ENCODE measurements around the gene GSC2.

GSC2 gene

DNA sequence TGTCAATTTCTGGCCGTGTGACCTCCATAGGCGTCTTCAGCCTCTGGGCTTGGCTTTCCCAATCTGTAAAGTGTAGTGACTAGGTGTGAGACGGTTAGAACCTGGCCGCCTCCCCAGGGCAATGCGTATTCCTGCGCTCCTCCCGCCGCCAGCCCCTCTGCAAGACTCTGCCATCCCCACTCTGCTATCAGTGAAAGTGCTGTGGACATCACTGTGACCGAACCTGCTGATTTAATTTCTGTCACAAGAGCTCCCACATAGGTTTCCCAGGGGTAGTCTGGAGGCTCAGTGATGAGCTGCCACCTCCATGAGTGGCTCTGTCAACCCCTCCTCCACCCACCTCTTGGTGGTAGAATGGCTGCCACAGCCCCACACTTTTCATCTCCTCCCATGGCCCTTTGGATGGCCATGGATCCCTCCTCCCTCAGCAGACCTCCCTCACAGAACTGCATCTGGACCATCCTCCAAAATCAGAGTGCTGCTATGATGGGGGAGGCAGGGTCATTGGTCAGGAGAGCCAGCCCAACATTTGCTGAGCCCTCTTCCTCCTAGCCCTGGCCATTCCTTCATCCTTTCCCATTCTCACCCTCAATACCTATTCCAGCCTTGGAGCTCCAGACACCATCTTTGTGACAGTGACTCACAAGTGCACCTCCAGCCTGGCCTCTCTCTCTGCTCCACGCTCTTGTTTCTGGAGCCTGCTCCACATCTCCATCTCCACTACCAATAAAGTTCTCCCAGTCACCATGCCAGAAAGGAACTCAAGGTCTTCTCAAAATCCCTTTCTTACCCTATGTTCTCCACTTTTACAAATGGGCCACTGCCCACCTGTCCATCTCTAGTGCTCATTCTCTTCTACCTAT lies 1.5 kb upstream of the GSC2 start:
- DNase-seq = no peak

DNA sequence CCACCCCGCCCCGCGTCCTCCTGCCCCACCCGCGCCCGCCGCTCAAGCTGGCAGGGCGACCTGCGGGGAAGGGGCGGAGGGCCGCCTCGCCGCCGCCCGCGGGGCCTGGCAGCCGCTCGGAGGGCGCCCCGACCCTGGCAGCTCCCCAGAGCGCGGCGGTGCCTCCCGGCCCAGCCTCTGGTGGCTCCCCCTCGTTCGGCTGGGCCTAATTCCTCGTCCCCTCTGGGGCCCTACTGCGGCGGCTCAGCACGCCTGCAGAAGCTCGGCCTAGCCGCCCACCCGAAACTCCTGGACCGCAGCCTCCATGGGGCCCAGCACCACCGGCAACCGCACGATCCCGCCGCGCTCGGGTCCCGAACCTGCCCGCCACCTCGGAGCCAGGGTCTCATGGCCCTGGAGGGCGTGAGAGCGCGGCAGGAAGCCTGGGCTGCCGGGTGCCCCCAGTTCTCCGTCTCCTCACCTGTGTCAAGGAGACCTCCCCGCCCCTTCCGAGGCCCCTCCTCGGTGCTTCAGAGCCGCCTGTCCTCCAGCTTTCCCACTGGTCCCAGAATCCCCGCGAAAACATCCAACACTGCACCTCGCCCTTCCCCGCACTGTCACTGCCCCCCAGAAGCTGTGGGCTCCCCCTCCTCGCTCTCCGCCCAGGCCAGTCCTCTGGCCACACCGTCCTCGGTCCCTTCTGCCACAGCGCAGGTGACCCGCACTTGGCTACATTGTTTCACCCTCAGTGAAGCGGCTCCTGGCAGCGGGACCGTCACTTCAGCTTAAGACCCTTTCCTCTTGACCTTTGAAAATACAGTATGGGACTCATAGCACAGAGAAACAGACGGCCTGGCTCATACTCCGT lies 613 bp upstream of the GSC2 start:
- no peak for DNase-seq

DNA sequence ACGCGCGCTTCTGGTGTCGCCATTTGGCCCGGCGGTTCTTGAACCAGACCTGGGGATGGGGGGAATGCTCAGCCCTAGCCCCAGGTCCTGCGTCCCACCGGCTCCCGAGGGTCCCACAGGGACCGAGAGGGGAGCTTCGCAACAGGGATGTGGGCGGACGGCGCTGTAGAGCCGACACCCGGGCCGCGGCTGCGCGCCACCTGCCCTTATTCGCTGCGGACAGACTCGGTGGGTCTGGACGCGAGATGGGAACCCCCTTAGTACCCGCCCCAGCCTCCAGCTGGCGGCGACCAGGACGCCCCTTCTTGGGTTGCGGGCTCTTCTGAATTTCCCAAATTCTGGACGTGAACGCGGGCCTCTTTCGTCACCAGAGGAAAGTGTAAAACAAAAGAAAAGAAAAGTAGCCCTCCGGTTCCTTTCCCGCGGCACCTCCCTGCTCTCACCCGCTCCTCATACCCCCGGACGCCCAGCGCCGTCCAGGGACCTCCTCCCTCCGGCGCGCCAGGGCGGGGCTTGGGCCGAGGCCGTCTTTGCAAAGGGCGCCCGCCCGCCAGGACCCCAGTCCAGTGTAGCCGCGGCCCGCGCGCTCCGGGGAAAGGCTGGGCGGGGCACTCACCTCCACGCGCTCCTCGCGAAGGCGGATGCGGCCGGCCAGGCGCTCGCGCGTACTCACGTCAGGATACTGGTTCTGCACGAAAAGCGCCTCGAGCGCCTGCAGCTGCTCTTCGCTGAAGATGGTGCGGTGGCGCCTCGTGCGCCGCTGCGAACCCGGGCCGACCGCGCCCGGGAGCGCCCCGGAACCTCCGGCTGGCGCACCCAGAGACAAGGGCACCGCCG lies 827 bp downstream of the GSC2 start:
- peak; percentile 21 for DNase-seq

DNA sequence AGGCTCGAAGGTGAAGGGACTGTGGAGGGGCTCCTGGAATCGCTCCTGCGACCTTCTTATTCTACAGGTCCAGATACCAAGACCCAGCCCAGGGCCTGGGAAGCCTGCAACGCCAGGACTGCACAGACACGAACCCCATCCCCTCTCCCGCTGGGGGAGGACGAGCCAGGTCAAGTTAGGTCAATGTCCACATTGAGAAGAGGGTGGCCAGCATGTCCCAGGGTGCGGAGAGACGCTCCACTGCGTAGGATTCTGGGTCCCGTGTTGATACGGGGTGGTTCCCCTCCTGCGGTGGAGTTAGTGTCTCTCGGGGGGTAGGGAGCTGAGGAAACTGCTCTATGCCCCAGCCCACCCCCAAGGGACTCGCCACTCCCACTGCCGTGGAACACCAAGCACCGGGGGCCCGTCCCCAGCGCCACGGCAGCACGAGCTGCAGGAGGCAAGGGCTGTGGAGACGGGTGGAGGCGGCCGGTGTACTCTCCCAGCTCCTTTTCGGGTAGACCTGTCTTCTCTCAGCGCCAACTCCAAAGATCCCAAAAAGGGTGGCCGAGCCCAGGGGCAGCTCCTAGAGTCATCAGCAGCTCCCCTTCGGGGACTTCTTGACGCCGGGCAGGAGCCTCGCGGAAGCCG lies 1.6 kb downstream of the GSC2 start:
- no peak for DNase-seq

DNA sequence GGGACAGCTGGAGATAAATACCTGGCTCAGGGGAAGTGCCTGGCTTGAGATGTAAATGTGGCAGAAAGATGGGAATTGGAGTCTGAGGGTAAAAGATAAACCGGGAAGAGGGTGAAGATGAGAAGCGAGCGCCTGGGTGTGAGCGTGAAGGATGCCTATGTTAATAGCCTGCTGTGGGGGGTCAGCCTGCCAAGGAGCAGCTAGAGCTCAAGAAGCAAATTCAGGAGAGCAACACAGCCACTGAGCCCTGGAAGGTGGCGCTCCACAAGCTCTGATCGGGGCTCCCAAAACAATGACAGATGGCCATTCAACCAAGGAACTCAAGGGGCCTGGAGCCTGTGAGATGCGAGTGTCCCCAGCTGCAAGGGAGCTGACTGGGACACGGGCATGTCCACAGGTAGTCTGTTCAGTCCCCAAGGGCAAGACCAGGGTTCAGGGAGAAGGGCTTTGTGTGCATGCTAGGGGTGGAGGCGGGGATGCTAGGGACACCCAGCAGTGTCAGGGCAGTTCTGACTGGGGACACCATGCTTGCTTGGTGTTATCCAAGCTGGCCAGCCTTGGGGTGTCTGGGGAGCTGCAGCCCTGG lies 2.8 kb downstream of the GSC2 start:
- DNase-seq = no peak

DNA sequence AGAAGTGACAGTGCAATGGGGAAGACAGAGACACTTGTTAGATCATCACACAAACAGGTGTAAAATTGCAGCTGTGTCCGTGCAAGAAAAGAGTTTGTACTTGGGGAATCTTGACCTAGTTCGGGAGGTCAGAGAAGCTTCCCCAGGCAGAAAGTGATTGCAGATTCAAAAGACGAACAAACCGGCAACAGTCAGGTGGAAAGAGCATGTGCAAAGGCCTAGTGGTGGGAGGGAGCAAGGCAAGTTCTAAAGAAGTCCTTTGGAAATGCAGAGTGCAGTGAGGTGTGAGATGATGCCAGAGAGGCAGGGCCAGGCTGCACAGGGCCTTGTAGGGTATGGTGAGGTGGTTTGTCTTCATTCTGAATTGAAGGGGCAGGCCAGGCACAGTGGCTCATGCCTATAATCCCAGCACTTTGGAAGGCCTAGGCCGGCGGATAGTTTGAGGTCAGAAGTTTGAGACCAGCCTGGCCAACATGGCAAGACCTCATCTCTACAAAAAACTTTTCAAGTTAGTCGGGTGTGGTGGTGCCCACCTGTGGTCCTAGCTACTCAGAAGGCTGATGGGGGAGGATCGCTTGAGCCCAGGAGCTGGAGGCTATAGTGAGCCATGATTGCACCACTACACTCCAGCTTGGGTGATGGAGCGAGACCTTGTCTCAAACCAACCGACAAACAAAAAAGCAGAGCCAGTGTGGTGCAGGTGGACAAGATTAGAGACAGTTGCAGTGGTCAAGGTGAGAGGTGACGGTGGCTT lies 3.7 kb downstream of the GSC2 start:
- DNase-seq = no peak

DNA sequence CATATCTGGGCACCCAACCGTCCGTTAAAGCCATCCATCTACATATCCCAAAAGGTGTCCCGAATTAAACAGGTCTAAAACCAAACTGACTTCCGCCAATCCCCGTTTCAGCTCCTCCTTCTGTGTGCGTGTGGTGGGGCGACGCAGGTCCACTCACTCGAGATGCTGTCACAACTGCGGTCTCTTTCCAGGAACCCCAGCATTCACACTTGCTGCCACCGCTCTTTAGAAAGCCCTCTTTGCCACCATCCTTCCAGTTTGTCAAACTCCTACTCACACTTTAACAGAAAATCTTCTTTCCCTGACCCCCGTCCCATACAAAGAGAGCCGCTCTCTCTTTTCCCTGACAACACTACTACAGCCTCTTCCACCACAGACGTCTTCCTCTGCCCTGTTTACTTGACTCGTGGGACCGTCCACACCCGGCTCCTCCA lies 6.1 kb downstream of the GSC2 start:
- DNase-seq = no peak

DNA sequence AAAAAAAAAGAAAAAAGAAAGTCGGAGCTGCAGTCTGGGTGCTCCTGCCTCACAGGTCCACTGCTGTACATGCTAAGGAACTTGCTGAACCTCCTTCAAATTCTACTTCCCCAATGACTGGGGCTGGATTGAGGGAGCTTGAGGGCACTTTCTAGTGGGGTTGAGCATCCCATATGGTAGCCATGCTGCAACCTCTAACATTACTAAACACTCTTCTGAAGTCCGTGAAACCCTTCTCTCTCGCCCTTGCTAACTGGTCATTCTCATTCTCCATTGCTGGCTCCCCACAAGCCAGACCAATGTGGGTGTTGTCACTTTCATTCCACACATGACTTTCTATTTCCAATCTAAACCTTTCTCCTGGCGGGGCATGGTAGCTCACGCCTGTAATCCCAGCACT lies 6.9 kb downstream of the GSC2 start:
- no peak for DNase-seq

DNA sequence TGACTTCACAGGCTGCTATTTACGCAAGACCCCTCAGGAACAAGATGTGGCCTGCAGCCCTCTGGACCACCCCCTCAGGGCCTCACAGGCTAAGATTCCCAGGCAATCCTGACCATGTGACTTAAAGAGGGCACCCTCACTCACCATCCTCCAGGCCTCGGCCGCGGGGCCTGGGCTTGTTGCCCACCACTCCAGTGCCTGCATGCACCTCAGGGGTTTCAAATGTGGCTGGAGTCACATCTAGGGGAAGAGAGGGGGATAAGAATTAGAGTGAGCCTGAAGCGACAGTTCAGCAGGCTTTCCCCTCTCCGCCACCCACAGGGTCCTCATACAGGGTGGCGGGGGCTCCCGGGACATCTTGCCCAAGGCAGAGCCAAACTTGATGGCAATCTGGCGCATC lies 7.7 kb downstream of the GSC2 start:
- no peak for DNase-seq

DNA sequence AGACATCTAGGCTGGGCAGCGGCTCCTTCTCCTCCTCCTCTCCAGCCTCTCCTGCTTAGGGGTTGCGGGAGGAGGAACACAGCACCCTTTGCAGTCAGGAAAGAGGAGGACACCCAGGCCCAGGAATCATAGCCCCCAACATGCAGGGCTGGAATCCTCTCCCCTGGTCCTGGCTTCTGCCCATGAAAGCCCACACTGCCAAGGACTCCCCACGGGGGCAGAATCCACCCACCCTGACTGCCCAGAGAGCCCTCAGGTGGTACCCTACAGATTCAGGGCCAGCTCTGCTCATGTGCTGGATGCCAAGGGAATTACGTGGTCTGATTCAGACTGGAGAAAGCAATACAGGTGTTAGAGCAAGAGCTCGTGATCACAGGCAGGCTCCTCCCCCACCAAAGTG lies 10.1 kb downstream of the GSC2 start:
- DNase-seq = no peak

DNA sequence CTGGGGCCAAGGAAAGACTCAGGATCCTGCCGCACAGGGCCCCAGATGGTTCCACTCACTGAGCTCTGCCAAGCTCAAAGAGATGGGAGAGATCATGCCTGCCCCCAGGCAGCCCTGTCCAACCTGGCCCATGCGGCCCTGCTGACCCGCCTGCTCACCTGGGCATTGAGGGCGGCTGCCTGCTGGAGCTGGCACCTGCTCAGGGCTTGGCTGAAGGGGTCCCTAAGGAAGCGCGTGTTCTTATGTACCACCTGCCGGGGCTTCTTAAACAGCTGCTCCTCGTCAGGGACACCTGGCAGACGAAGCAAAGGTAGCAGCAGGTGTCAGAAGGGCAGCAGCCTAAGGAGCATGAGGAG lies 11.1 kb downstream of the GSC2 start:
- no peak for DNase-seq

DNA sequence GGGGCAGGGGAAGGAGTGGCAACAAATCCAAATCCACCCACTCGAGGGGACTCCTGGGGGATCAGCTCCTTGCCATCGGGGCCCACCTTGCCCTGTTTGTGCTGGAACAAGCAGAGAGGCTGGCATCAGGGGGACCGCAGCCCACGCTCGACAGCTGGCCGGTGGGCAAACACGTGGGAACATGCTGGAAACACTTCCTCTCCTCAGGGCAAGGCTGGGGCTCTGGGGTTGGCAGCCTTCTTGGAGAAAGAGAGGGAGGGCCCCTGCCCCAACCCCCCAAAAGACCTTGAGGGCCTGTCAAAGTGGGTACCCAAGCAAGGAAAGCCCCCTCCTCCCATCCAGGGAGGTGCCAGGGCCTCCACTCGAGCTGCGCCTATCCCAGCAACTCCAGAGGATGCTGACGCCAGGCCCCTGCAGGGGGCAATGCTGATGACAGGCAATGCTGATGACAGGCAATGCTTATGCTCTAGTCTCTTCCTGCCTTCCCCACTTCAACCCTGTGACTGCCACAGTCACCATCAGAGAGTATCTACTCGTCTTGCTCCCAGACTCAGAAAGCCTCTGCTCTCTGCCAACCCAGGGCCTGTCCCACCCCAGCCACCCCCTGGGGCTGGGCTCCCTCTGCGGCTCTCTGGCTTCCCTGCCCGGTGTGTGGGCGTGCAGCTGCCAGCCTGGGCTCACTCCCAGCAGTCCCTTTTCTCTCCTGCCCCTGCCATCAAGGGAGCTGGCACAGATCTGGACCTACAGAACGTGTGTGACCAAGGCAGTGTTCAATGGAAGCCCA lies 11.7 kb downstream of the GSC2 start:
- DNase-seq = no peak

DNA sequence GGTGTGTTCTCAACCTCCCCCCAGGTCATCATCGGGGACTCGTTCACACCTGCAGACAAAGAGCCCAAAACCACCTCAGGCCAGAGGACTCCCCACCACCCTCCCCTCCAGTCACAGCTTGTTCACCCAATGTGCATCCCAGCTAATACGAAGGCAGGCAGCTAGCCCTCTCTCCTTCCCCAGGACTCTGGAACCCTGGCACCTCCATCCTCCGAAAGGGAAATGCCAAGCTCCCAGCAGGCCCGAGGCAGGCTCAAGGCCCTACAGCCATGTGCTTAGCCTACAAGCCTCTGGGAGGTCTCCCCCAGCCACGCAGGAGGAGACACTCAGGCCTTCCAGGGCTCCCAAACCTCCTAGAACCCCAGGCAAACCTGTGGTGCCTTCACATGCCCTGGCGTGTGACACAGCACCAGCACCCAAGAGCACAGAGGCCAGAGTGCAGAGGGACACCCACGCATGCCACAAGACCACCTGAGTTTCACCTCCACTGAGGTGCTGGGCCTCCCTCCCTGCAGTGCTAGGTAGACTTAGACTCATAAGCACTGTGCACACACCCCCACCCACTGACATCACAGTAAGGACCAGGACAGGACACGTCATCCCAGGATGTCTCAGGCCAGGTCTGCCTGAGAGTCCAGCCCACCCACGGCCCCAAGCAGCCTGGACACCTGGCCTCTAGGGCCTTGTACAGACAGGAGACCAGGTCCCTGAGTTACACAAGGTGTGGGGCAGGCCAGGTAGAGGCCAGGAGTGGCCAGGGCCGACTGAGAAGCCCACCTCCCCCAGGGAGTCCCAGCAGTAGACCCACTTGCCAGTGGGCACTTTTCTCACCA lies 12.5 kb downstream of the GSC2 start:
- no peak for DNase-seq

DNA sequence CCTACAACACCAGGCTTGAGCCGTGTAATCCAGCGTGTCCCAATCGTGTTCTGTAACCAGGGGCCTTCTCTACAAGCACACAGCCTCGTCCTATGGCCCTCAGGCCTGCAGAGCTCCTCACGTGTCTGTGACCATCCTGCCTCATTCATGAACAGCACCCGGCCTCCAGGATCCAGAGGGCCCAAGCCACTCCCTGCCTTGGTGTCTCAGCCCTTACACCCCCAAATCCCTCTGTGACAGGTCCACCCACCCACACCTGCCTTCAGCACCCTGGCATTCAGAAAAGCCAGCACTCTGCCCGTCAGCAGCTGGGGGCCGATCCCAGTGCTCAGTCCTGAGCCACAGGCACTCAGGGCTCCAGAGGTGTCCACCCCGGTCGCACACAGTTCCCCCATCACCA lies 13.2 kb downstream of the GSC2 start:
- DNase-seq = no peak

DNA sequence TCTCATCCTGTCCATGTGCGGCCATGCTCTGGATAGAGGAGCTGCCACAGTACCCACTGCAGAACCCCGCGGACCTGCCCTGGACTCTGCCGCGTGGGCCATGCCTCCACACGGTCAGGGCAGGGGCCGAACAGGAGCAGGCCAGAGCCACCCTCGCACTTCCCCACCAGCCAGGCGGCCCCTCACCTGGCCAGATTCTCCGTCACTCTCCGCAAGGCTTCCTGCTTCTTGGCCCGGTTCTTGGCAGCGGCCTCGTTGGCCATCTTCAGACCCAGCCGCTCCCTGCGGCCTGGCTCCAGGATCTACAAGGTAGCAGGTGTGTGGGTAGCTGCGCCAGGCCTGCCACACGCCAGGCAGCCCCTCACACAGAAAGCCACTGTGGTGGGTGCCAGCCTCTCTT lies 15.2 kb downstream of the GSC2 start:
- no peak for DNase-seq

DNA sequence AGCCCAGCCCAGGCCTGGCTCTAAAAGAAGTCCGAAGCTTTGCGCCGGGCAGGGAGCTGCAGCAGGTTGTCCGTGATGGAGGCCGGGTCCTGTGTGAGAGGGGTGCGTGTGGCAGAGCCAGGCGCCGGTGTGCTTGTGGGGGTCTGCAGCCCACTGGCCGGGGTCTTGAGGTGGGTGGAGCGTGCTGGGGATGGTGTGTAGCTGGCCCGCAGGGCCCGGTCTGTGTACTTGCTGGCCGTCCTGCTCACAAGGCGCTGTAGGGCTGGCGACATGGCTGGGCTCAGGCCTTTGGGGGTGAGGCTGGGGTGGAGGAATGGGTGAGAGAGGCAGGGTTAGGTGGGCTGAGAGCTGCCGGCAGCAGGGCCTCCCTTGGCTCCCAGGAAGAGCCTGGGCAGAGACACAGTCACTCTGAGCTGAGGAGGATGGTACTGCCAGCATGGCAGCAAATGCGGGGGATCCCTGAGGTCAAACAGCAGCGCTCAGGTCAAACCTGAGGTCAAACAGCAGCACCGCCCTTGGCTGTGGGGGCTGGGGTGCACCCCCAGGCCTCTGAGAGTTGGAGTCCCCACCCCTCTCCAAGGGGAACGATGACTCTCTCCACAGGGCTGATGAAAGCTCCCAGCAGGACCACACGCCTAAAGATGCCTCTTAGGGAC lies 15.8 kb downstream of the GSC2 start:
- DNase-seq = no peak

DNA sequence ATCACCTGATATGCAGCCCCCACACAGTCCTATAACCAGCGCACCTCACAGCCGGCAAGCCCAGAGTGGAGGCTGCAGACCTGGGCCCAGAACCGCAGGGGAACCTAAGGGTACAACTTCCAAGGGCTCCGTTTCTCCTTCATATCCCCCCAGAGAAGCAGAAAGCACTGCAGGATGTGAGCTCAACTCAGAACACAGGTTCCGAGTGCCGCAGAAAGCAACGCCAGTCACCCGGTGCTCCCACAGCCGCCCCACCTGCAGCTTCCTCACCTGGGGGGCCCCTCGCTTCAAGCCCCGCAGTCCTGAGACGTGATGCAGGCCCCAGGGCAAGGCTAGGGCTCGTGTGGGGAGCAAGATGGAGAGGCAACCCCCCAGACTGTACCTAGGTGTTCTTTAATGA lies 16.5 kb downstream of the GSC2 start:
- no peak for DNase-seq

DNA sequence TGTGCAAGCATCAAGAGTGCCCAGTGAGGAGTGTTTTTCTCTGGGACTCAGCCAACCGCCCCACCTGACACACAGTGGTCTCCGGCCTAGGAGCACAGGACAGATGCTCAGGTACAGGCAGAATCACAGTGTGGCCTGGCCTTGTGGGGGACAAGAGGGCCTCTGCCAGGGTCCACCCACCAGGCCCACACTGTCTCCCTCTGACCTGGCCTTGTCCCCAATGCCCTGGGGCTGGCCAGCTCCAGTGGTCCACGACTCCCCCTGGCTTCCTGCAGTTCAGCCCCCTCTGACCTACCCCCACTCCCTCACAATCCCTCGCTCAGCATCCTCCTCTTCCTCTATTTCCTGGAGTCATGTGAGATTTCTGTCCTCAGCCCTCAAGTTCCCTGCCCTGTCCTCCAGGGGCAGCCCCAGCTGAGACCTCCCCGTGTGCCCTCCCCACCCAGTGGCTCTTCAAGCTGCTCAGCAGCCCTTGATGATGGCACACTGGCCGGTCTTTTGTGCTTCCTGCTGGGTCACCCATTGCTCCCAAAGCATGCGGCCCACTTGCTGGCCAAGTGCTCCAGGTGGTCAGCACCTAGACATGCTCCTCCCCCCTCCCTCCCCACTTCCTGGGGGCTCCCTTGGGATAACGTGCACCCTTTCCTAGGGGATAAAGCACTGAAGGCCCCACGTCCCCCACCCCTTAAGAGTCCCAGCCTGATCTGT lies 17.2 kb downstream of the GSC2 start:
- no peak for DNase-seq

DNA sequence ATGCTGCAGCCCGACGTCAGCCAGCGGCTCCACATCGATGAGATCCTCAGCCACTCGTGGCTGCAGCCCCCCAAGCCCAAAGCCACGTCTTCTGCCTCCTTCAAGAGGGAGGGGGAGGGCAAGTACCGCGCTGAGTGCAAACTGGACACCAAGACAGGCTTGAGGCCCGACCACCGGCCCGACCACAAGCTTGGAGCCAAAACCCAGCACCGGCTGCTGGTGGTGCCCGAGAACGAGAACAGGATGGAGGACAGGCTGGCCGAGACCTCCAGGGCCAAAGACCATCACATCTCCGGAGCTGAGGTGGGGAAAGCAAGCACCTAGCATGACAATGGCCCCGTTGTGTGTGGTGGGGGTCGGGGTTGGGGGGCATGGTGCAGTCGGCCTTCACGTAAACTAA lies 17.9 kb downstream of the GSC2 start:
- no peak for DNase-seq

Data from stimulated activated CD4-positive, alpha-beta T cell treated with anti-CD3 and anti-CD28 coated beads, Interleukin-12 subunit alpha, Interleukin-12 subunit beta, amount 100 ng/mL, for 4 hours (primary cell).